NT2/D1 (cell line): ENCODE measurements around the gene EFCAB10.

ENCODE experiments used
- SUZ12 ChIP-seq: IDR thresholded peaks from 2 replicates; pipeline ENCODE4 v1.6.1; 2011; ENCODE audit not compliant: insufficient read length, insufficient read depth; ENCODE audit errors: extremely low read depth
- YY1 ChIP-seq: IDR thresholded peaks from 2 replicates; pipeline ENCODE4 v1.6.1; 2011; ENCODE audit not compliant: insufficient read length, insufficient read depth

DNA sequence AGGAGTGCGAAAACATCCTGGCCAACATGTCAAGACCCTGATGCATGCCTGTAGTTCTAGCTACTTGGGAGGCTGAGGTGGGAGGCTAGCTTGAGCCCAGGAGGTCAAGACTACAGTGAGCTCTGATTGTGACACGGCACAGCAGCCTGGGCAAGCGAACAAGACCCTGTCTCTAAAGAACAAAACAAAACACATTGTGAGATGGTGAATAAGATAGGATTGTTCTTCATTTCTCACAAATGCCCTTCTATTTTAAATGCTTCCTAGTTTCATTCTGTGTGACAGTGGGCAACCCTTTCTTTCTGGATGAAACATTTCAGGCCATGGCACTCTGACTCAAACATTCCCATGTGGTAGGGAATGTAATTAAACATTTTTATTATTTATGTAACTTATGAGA is 13.5 kb downstream of the EFCAB10 start:
- TF ChIP-seq SUZ12 (no peak), YY1 (no peak)
